HG02870 (cell line): ENCODE measurements around the gene CELA1.
"Not testable (repeated sequence)": the region's sequence is repeated elsewhere in the genome, so short reads cannot be mapped to it uniquely, and the experiment has no call there.

Source experiments
- ATAC-seq: cut with Tn5 transposase; IDR thresholded peaks from one replicate; pipeline ENCODE4 v1.9.1; 2021; ENCODE audit warnings: mild to moderate bottlenecking, moderate library complexity; ENCODE audit not compliant: unreplicated experiment

Gene CELA1

DNA sequence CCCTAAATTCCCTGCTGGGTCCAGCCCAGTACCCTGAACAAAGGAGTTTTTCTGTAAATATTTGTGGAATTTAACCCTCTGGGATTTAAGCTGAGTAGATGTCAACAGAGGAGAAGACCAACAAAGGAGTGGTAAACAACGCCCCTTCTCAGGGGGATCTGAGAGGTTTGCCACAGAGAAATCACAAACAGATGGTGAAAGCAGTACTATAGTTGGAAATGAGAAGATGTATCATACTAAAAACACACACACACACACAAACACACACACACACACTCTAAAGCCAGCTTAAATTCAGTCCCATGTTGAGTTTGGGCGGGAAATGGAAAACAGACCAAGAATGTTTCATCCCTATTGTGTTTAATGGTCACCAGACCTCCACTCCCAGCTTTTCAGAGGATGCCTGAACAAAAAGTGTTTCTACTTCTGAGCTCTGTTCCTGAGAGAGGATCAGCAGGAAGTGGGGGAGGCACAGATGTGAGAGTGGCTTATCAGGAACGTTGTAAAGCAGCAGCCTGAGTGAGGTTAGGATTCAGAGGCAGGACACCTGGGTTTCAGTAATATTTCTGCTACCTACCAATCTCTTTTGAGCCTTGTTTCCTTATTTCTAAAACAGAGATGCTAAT lies 25.7 kb downstream of the CELA1 start:
- no peak for ATAC-seq

GRCh38 chr12:51320311-51320694 lies 26.2 kb downstream of the CELA1 start:
- ATAC-seq, result no peak

DNA sequence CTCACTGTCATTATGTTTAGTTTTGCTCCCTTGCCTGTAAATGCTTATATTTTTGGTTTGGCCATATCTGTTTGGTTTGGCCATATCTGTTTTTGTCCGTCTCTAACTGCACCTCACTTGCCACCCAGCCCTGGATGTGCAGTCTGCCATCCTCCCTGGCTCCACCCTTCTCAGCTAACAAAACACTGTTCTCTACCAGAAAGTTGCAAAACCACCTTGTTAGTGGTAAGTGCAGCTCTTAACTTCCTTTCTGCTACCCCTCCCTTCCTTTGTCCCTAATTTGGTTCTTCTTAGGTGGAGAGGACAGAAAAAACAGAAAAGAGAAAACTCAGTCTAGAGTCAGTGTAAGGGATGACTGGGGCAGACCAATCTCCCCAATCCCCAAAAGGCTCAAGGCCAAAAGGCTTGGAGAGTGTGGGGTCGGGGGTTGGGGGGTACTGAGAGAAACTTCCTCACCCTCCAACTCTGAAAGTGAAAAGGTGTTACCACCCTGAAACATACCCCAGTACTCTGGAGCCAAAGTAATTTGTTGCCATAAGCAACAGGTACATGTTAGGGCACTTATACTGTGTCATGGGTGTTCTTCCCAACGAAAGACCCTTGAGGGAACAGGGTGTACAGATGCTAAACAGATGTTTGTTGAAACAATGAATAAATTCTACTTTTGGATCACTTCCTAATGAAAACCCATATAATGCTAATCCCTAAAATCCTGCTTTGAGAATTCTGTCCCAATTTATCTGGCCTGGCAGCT lies 27.5 kb downstream of the CELA1 start:
- ATAC-seq, result no peak

DNA sequence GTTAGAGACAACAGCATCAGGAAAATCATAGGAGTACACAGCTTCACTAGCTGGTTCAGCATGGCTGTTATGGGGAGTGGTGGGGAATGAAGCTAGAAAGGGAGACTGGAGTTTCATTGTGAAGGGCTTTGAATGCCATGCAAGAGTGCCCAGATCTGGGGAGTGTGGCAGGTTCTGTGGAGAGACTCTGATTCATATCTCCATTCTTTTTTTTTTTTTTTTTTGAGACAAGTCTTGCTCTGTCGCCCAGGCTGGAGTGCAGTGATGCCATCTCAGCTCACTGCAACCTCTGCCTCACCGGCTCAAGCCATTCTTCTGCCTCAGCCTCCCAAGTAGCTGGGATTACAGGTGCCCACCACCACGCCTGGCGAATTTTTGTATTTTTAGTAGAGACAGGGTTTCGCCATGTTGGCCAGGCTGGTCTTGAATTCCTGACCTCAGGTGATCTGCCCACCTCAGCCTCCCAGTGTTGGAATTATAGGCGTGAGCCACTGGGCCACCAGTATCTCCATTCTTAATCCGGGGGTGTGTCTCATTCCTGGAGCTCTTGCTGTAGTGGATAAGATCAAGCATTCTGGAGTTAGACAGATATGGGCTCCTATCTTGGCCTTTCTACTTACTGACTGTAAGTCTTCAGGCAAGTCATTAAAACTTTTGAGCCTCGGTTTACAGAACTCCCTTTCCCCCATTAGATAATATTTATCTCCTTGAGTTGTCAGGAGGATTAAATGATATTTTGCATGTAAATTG lies 28.2 kb downstream of the CELA1 start:
- not testable (repeated sequence) for ATAC-seq

DNA sequence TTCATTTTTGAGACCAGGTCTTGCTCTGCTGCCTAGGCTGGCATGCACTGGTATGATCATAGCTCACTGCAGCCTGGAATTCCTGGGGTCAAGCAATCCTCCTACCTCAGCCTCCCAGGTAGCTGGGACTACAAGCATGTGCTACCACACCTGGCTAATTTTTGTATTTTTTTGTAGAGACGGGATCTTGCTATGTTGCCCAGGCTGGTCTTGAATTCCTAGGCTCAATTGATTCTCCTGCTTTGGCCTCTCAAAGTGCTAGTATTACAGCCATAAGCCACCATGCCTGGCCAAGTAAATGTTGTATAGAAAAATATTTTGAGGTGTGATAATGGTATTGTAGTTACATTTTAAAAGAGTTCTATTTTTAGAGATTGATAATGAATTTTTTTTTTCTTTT lies 35.1 kb downstream of the CELA1 start:
- no peak for ATAC-seq

DNA sequence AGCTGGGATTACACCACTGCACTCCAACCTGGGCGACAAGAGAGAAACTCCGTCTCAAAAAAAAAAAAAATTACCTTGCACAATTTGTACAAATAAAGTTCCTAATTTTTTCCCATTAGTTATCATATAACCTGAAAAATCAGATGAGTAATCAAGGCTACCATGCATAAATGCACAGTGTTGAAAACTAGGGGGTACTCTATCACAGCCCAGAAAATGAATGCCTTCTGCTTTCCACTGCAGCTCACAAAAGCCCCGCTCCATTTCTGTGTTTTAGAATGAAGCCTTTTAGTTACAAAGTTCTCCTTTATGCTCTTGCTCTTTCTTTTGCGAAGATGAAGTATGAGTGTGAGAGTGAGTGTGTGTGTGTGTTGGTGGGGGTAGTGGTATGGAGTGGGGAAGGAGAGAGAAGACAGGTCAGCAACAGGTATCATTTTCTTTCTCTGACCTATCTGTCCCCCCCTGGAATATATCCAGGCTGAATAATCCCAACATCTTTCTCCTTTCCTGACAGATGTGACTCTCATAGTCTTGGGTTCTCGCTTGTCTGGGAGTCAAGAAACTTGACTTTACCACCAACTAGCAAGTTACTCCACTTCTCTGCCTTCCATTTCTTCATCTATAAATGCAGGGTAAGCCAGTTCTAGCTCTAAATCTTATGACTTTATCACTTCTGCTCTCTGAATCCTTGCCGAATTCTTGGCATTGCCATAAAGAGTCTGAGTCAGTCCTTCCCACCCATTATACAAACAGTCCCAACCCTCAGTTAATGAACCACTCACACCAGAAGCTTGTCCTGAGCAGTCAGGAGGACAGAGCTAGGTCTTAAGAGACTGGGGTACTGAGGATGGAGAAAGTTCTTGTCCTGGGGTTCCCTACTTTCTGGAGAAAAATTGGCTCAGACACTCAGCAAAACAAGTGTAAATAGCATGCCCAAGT lies 38.6 kb downstream of the CELA1 start:
- no peak for ATAC-seq

- ATAC-seq, result no peak
Measured at GRCh38 chr12:51306507-51306906, 40.0 kb downstream of the CELA1 start.

DNA sequence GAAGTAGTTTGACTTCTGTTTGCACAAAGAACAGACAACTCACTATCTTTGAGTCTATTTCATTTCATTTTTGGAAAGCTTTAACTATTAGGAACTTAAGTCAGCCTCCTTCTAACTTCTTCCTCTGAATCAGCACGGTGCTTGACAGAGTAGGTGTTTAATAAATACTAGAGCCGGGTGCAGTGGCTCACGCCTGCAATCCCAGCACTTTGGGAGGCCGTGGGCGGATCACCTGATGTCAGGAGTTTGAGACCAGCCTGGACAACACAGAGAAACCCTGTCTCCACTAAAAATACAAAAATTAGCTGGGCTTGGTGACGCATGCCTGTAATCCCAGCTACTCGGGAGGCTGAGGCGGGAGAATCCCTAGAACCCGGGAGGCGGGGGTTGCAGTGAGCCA lies 45.7 kb downstream of the CELA1 start:
- not testable (repeated sequence) for ATAC-seq

DNA sequence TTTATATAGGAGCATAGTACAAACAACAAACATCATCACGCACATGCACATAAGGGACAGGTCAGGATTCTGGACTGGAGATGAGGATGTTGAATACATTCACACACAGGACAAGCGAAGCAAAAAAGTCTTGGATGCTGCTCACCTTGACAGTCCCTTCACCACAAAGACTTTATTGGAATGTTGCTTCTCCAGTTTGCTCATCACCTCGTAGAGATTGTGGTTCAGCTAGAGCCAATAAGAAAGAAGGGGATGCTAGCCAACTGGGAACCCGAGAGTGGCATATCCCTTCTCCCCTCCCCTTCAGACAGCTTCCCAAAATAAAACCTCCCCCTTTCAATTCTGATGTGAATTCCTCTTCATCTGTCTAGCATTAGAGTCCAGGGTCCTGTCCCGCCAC lies 50.8 kb downstream of the CELA1 start:
- no peak for ATAC-seq

DNA sequence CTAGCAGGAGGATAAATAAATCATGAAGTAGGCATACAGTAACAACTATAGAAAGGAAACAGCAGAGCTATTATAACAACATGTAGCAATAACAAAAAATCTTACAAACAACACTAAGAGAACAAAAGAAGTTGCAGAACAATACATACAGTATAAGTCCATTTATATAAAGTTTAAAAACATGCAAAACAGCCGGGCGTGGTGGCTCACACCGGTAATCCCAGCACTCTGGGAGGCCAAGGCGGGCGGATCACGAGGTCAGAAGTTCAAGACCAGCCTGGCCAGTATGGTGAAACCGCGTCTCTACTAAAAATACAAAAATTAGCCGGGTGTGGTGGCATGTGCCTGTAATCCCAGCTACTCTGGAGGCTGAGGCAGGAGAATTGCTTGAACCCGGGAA lies 52.4 kb downstream of the CELA1 start:
- ATAC-seq, result not testable (repeated sequence)

DNA sequence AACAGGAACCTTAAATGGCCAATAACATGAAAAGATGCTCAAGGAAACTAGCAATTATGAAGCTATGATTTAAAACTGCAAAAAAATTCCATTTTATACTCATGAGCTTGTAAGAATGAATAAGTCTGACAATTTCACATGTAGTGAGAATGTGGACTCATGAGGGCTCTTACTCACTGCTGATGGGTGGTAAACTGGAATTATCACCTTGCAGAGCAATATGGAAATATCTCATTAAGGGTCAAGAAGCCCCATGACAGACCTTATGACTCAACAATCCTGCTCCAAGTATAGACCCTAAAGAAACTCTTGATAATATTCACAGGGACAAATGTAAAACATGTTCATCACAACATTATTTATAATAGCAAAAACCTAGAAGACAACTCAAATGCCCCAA lies 52.8 kb downstream of the CELA1 start:
- ATAC-seq, result no peak

GRCh38 chr12:51291603-51292513 lies 54.6 kb downstream of the CELA1 start:
- ATAC-seq, result not testable (repeated sequence)

DNA sequence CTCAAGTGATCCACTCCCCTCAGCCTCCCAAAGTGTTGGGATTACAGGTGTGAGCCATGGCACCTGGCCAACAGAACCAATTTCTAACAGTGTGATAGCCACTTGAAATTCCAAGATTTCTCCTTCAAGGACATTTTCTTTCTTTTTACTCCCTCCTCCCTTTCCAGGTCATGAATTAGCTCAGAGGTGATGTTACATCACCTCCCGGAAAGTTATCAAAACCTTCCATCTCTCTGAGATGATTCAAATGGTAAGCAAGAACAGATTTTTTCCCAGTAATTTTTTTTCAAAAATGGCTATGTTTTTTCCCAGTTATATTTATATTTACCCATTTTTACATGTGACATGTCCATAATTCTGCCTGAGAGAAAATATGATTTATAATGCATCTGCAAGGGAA lies 60.6 kb downstream of the CELA1 start:
- no peak for ATAC-seq

DNA sequence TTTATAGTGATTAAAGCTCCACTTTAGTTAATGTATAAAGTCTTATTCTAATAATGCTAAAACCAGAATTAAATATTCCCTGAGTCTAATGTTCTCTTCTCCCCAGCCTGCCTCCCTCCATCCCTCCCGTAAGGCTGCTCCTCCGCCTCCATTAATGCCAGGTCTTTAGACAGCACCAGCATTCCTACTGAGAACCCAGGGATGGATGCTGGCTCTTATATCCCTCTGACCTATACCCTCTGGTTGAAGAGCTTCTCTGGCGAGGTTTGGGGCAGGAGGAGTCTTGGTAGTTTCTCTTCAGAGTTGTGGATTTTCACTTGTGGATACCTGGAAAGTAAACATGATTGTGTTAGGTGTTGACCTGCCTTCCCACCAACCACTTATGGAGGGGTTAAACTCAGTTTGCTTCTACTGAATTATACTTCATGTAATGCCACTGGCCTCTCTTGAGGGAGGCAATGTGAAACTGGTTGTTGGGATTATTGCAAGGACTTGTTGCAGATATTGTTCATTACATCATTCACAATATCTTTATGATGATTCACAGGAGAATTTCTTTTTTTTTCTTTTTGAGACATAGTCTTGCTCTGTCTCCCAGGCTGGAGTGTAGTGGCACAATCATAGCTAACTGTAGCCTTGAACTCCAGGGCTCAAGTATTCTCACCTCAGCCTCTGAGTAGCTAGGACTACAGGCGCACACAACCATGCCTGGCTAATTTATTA lies 65.1 kb downstream of the CELA1 start:
- no peak for ATAC-seq
